DMS 273 (cell line): ENCODE measurements around the gene GAGE12G.
"Not testable (repeated sequence)": the region's sequence is repeated elsewhere in the genome, so short reads cannot be mapped to it uniquely, and the experiment has no call there.

ENCODE experiments used
- DNase-seq: peaks from one replicate; lab custom pipeline; 2025; ENCODE audit not compliant: unreplicated experiment; lab: John Stamatoyannopoulos, UW

Gene GAGE12G

GRCh38 chrX:49570100-49570499 lies at the start of gene GAGE12G:
Gene GAGE12G (plus strand): TSS chrX:49570400. CDS start chrX:49571555, 1,155 bp downstream.
- DNase-seq: not testable (repeated sequence)

DNA sequence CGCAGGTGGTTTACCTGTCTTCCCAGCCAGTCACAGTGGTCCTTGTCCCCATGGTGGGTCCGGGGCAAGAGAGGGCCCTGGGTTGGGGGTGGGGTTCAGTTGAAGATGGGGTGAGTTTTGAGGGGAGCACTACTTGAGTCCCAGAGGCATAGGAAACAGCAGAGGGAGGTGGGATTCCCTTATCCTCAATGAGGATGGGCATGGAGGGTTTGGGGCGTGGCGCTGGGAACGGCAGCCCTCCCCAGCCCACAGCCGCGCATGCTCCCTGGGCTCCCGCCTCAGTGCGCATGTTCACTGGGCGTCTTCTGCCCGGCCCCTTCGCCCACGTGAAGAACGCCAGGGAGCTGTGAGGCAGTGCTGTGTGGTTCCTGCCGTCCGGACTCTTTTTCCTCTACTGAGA lies 38.3 kb upstream of the GAGE12G start, which contains the start of gene GAGE12C:
Gene GAGE12C, plus strand, starts transcription at position 301 of the 400 bp plus-strand sequence. CDS start 1,155 bp downstream, outside the sequence.
- not testable (repeated sequence) for DNase-seq

GRCh38 chrX:49541433-49541832 lies 28.8 kb upstream of the GAGE12G start, which contains the start of gene GAGE12D:
Gene GAGE12D (plus strand): TSS chrX:49541733. CDS start chrX:49542888, 1,155 bp downstream.
- not testable (repeated sequence) for DNase-seq

GRCh38 chrX:49550989-49551388 lies 19.2 kb upstream of the GAGE12G start, which contains the start of gene GAGE12E:
Gene GAGE12E (plus strand): TSS chrX:49551289. CDS start chrX:49552444, 1,155 bp downstream.
- DNase-seq: not testable (repeated sequence)

- DNase-seq: not testable (repeated sequence)
These were observed 9.7 kb upstream of the GAGE12G start, which contains the start of gene GAGE12F for GRCh38 chrX:49560542-49560941. Gene GAGE12F (plus strand): TSS chrX:49560842. CDS start chrX:49561997, 1,155 bp downstream.

GRCh38 chrX:49568728-49569127 lies 1.5 kb upstream of the GAGE12G start:
- not testable (repeated sequence) for DNase-seq

DNA sequence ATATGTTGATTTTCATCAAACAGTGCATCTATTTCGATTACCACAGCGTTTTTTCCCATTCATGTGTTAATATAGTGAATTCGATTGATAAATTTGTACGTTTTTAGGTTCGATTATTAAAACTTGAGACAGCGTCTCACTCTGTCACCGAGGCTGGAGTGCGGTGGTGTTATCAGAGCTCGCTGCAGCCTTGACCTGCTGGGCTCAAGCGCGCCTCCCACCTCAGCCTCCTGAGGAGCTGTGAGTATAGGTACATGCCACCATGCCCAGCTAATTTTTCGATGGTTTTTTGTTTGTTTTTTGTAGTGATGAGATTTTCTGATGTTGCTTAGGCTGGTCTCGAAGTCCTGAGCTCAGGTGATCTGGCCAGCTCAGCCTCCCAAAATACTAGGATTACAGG lies 1.0 kb upstream of the GAGE12G start:
- not testable (repeated sequence) for DNase-seq

GRCh38 chrX:49579649-49580048 lies 9.4 kb downstream of the GAGE12G start, which contains the start of gene GAGE12H:
Gene GAGE12H (plus strand): TSS chrX:49579949. CDS start chrX:49581104, 1,155 bp downstream.
- not testable (repeated sequence) for DNase-seq

DNA sequence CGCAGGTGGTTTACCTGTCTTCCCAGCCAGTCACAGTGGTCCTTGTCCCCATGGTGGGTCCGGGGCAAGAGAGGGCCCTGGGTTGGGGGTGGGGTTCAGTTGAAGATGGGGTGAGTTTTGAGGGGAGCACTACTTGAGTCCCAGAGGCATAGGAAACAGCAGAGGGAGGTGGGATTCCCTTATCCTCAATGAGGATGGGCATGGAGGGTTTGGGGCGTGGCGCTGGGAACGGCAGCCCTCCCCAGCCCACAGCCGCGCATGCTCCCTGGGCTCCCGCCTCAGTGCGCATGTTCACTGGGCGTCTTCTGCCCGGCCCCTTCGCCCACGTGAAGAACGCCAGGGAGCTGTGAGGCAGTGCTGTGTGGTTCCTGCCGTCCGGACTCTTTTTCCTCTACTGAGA lies 19.0 kb downstream of the GAGE12G start, which contains the start of gene GAGE2A:
Gene GAGE2A, plus strand, starts transcription at position 301 of the 400 bp plus-strand sequence. CDS start 1,155 bp downstream, outside the sequence.
- DNase-seq: not testable (repeated sequence)

GRCh38 chrX:49589769-49590478 lies 19.7 kb downstream of the GAGE12G start:
- DNase-seq: not testable (repeated sequence)

- not testable (repeated sequence) for DNase-seq
These were observed 20.3 kb downstream of the GAGE12G start for GRCh38 chrX:49590488-49590887.

- not testable (repeated sequence) for DNase-seq
These were observed 28.5 kb downstream of the GAGE12G start, which contains the start of gene GAGE1 for GRCh38 chrX:49598720-49599119. Gene GAGE1 (plus strand): TSS chrX:49599020. CDS start chrX:49600175, 1,155 bp downstream.

- DNase-seq: no peak
These were observed 40.6 kb downstream of the GAGE12G start for GRCh38 chrX:49610718-49611310.

GRCh38 chrX:49618574-49618973 lies 48.4 kb downstream of the GAGE12G start:
- DNase-seq: no peak
